H9 (cell line): ENCODE measurements around the gene ESRRB. TPM values are rescaled to one million over a fixed set of nuclear protein-coding genes. Genes with fewer than 3 reads are reported as not detected.

Source experiments
- DNase-seq: peaks from one replicate; pipeline ENCODE4 v3.0.0-alpha.2; 2017
- H2AFZ ChIP-seq: one replicate; pipeline ENCODE4 v1.6.1; 2013; ENCODE audit warnings: mild to moderate bottlenecking, low read length, control low read depth, moderate library complexity
- H2AK5ac ChIP-seq: 2 replicates; pipeline ENCODE4 v1.6.1; 2013; ENCODE audit warnings: low read length, control low read depth, mixed read lengths; ENCODE audit not compliant: insufficient read length
- H2BK120ac ChIP-seq: one replicate; pipeline ENCODE4 v1.6.1; 2013; ENCODE audit warnings: low read depth, mild to moderate bottlenecking, low read length, control low read depth, inconsistent platforms; ENCODE audit not compliant: poor library complexity, severe bottlenecking
- H2BK12ac ChIP-seq: 2 replicates; pipeline ENCODE4 v1.6.1; 2013; ENCODE audit warnings: low read length, control low read depth, mixed read lengths, low read depth; ENCODE audit not compliant: insufficient read length
- H2BK15ac ChIP-seq: 2 replicates; pipeline ENCODE4 v1.6.1; 2013; ENCODE audit warnings: low read depth, low read length, control low read depth
- H2BK20ac ChIP-seq: one replicate; pipeline ENCODE4 v1.6.1; 2013; ENCODE audit warnings: low read depth, mild to moderate bottlenecking, low read length, control low read depth, inconsistent platforms; ENCODE audit not compliant: poor library complexity, severe bottlenecking
- H2BK5ac ChIP-seq: 2 replicates; pipeline ENCODE4 v1.6.1; 2013; ENCODE audit warnings: low read length, control low read depth, mixed read lengths; ENCODE audit not compliant: insufficient read length
- H3K14ac ChIP-seq: 2 replicates; pipeline ENCODE4 v1.6.1; 2013; ENCODE audit warnings: low read length, control low read depth; ENCODE audit not compliant: insufficient read depth
- H3K18ac ChIP-seq: 2 replicates; pipeline ENCODE4 v1.6.1; 2013; ENCODE audit warnings: low read depth, mild to moderate bottlenecking, mixed read lengths, low read length, control low read depth; ENCODE audit not compliant: insufficient read length
- H3K23ac ChIP-seq: 2 replicates; pipeline ENCODE4 v1.6.1; 2013; ENCODE audit warnings: low read length, control low read depth, mixed read lengths, low read depth; ENCODE audit not compliant: insufficient read length
- H3K23me2 ChIP-seq: 2 replicates; pipeline ENCODE4 v1.6.1; 2013; ENCODE audit warnings: low read depth, mild to moderate bottlenecking, mixed read lengths, low read length, control low read depth; ENCODE audit not compliant: insufficient read length, poor library complexity, severe bottlenecking
- H3K27ac ChIP-seq: 2 replicates; pipeline ENCODE4 v1.5.1; 2013; ENCODE audit warnings: low read length, control low read depth, mixed read lengths, low read depth; ENCODE audit not compliant: insufficient read length
- H3K27me3 ChIP-seq: 2 replicates; pipeline ENCODE4 v1.6.1; 2013; ENCODE audit warnings: low read length, control low read depth, inconsistent platforms; ENCODE audit not compliant: insufficient read depth
- H3K4ac ChIP-seq: 2 replicates; pipeline ENCODE4 v1.6.1; 2013; ENCODE audit warnings: low read depth, mild to moderate bottlenecking, control low read depth, inconsistent platforms, low read length, moderate library complexity
- H3K4me1 ChIP-seq: 2 replicates; pipeline ENCODE4 v1.6.1; 2013; ENCODE audit warnings: low read length, control low read depth, inconsistent platforms; ENCODE audit not compliant: insufficient read depth
- H3K4me2 ChIP-seq: 2 replicates; pipeline ENCODE4 v1.6.1; 2013; ENCODE audit warnings: low read length, control low read depth, mixed read lengths; ENCODE audit not compliant: insufficient read length, insufficient read depth
- H3K56ac ChIP-seq: 2 replicates; pipeline ENCODE4 v1.6.1; 2013; ENCODE audit warnings: low read depth, mild to moderate bottlenecking, mixed read lengths, low read length, control low read depth; ENCODE audit not compliant: insufficient read length
- H3K79me1 ChIP-seq: 2 replicates; pipeline ENCODE4 v1.6.1; 2013; ENCODE audit warnings: low read depth, mild to moderate bottlenecking, moderate library complexity, low read length, control low read depth, inconsistent platforms; ENCODE audit not compliant: insufficient read depth, poor library complexity, severe bottlenecking
- H3K79me2 ChIP-seq: 2 replicates; pipeline ENCODE4 v1.6.1; 2013; ENCODE audit warnings: low read length, control low read depth, inconsistent platforms; ENCODE audit not compliant: insufficient read depth
- H3K9ac ChIP-seq: 2 replicates; pipeline ENCODE4 v1.6.1; 2013; ENCODE audit warnings: low read length, control low read depth, mixed read lengths; ENCODE audit not compliant: insufficient read length; ENCODE audit errors: extremely low read depth
- H3K9me3 ChIP-seq: one replicate; pipeline ENCODE4 v1.6.1; 2013; ENCODE audit warnings: low read depth, low read length, inconsistent platforms; ENCODE audit not compliant: control insufficient read depth
- H3T11ph ChIP-seq: one replicate; pipeline ENCODE4 v1.6.1; 2013; ENCODE audit warnings: mild to moderate bottlenecking, low read length, control low read depth, inconsistent platforms
- H4K20me1 ChIP-seq: one replicate; pipeline ENCODE4 v1.6.1; 2013; ENCODE audit not compliant: control insufficient read depth, insufficient read length, insufficient read depth
- H4K5ac ChIP-seq: 2 replicates; pipeline ENCODE4 v1.6.1; 2013; ENCODE audit warnings: low read depth, mild to moderate bottlenecking, mixed read lengths, low read length, control low read depth; ENCODE audit not compliant: insufficient read length
- H4K8ac ChIP-seq: replicated peaks from 2 replicates; pipeline ENCODE4 v1.6.1; 2013; ENCODE audit warnings: low read length, control low read depth, mixed read lengths, low read depth; ENCODE audit not compliant: insufficient read length
- H4K91ac ChIP-seq: 2 replicates; pipeline ENCODE4 v1.6.1; 2013; ENCODE audit warnings: low read depth, mild to moderate bottlenecking, moderate library complexity, mixed read lengths, low read length, control low read depth; ENCODE audit not compliant: insufficient read length
- H3K27ac Mint-ChIP-seq, 3 experiments: 2 replicates in 2 of 3; 3 replicates in 1 of 3; pipeline ENCODE4 v1.8.0; 2020 to 2021; ENCODE audit warnings: mixed read lengths in 3 of 3, mild to moderate bottlenecking in 1 of 3, moderate library complexity in 1 of 3
- H3K27me3 Mint-ChIP-seq: 2 replicates; pipeline ENCODE4 v1.8.0; 2021; ENCODE audit warnings: low read depth, mild to moderate bottlenecking, moderate library complexity, mixed read lengths
- H3K36me3 Mint-ChIP-seq, 3 experiments: 2 replicates in 2 of 3; 3 replicates in 1 of 3; pipeline ENCODE4 v1.8.0; 2020 to 2021; ENCODE audit warnings: low read depth in 3 of 3, mixed read lengths in 3 of 3; ENCODE audit not compliant: insufficient read depth in 1 of 3
- H3K4me1 Mint-ChIP-seq, 2 experiments: 2 replicates each; pipeline ENCODE4 v1.8.0; 2020; ENCODE audit warnings: mixed read lengths in 2 of 2
- H3K4me3 Mint-ChIP-seq, 2 experiments: 2 replicates in 1 of 2; 3 replicates in 1 of 2; pipeline ENCODE4 v1.8.0; 2020 to 2021; ENCODE audit warnings: mild to moderate bottlenecking in 2 of 2, mixed read lengths in 2 of 2, moderate library complexity in 1 of 2
- H3K9me3 Mint-ChIP-seq, 2 experiments: 2 replicates in 1 of 2; 3 replicates in 1 of 2; pipeline ENCODE4 v1.8.0; 2020; ENCODE audit warnings: mild to moderate bottlenecking in 2 of 2, mixed read lengths in 2 of 2, moderate library complexity in 1 of 2
- CTCF ChIP-seq: fragments of 200-600 bp; sonication (generic); conservative IDR thresholded peaks from 3 replicates; pipeline ENCODE4 v1.8.0; 2021; ENCODE audit warnings: antibody characterized with exemption, mild to moderate bottlenecking
- WGBS: extraction: QIAGEN DNeasy Blood & Tissue Kit; methylation state at CpG from one replicate; pipeline ENCODE4 v1.1.7; 2013; ENCODE audit warnings: missing lambda C conversion rate, low lambda C conversion rate, mixed read lengths; ENCODE audit not compliant: insufficient read length; ENCODE audit errors: extremely low coverage; 5-methylcytosine and 5-hydroxymethylcytosine counted together
- total RNA-seq: library from RNA; stranded (reverse); gene quantifications from 2 replicates; pipeline ENCODE4 v1.2.1, GENCODE V29; 2021

Gene ESRRB
- total RNA-seq, 1 experiment from 2014 or later: 0.11 TPM

GRCh38 chr14:76500011-76500410 is 124.1 kb downstream of the ESRRB start:
- Histone ChIP-seq H3K79me2 (no peaks in the 10 kb centered on the region), H4K8ac (no peak overlapping the region), H4K20me1 (no peaks in the 10 kb centered on the region), H3K9me3 (no peaks in the 10 kb centered on the region), H3K9ac (no peak overlapping the region), H3T11ph (no peak overlapping the region), H2BK12ac (no peak overlapping the region), H3K18ac (no peak overlapping the region), H2BK15ac (no peak overlapping the region), H3K4me1 (no peaks in the 10 kb centered on the region), H3K4me2 (no peak overlapping the region), H3K56ac (no peak overlapping the region), H2BK20ac (no peak overlapping the region), H3K27me3 (no peaks in the 10 kb centered on the region), H3K14ac (no peak overlapping the region; the same call in 1 of the 2 replicates), H2AK5ac (no peak overlapping the region), H2BK120ac (no peak overlapping the region), H3K23ac (no peak overlapping the region), H3K23me2 (no peaks in the 10 kb centered on the region), H2BK5ac (no peak overlapping the region), H3K27ac (no peak overlapping the region), H4K91ac (no peak overlapping the region), H3K4ac (no peak overlapping the region), H3K79me1 (no peaks in the 10 kb centered on the region), H2AFZ (no peak overlapping the region), H4K5ac (no peak overlapping the region)
- no peaks in the 10 kb centered on the region; a peak in 1 of 7 replicates for H3K36me3 Mint-ChIP-seq
- no peaks in the 10 kb centered on the region for H3K9me3 Mint-ChIP-seq
- H3K27ac Mint-ChIP-seq: no peak overlapping the region
- WGBS: no CpG with 5 or more reads among the region's 6 CpGs
- peaks cover 0 to 4% of the 10 kb centered on the region in 2 experiments; a peak in 1 of 4 replicates for H3K4me1 Mint-ChIP-seq
- no peak for DNase-seq
- TF ChIP-seq CTCF: no peak
- H3K27me3 Mint-ChIP-seq: no peaks in the 10 kb centered on the region; the same call in 1 of the 2 replicates
- H3K4me3 Mint-ChIP-seq: no peak overlapping the region
